Subcutaneous adipose tissue (tissue), 4 donors: ENCODE results near the gene MKNK2. TPM values are rescaled to one million over a fixed set of nuclear protein-coding genes. Genes with fewer than 3 reads are reported as not detected.

ENCODE experiments used
- CTCF ChIP-seq: fragments of 450-650 bp; IDR thresholded peaks from one replicate; pipeline ENCODE4 v1.5.1; 2016; ENCODE audit warnings: low read depth, mild to moderate bottlenecking, control low read depth, antibody characterized with exemption, moderate library complexity
- total RNA-seq, 4 donors: library from RNA; depleted of rRNA; stranded (reverse); fragments of >200 nt; gene quantifications; one replicate each; pipeline ENCODE4 v1.1.0, GENCODE V29; 2016

The MKNK2 gene
- total RNA-seq, 4 donors from 2014 or later = 120 to 386 (median 204) TPM

GRCh38 chr19:2083174-2083854 lies 32.3 kb upstream of the MKNK2 start:
- no peak for TF ChIP-seq CTCF

- TF ChIP-seq CTCF = no peak
Observed at GRCh38 chr19:2081873-2082810, 31.1 kb upstream of the MKNK2 start.

GRCh38 chr19:2080336-2080988 lies 29.4 kb upstream of the MKNK2 start:
- TF ChIP-seq CTCF = no peak

GRCh38 chr19:2079865-2080301 lies 28.8 kb upstream of the MKNK2 start:
- no peak for TF ChIP-seq CTCF

- TF ChIP-seq CTCF = no peak
Observed at GRCh38 chr19:2079076-2079864, 28.2 kb upstream of the MKNK2 start.

GRCh38 chr19:2077833-2078619 lies 27.0 kb upstream of the MKNK2 start:
- TF ChIP-seq CTCF = no peak
